Transverse colon (tissue), 4 donors: ENCODE measurements around the gene C5AR2. TPM values are rescaled to one million over a fixed set of nuclear protein-coding genes. Genes with fewer than 3 reads are reported as not detected.

ENCODE experiments used
- DNase-seq: peaks from one replicate; pipeline ENCODE4 v3.0.0-alpha.2; 2019
- H3K27ac ChIP-seq, 4 donors: fragments of 200-600 bp; sonication (generic); 2 replicates each; pipeline ENCODE4 v1.5.1; 2016 to 2018; ENCODE audit warnings: inconsistent platforms in 4 of 4
- H3K27me3 ChIP-seq: fragments of 200-600 bp; sonication (generic); 2 replicates; pipeline ENCODE4 v1.5.1; 2017; ENCODE audit warnings: inconsistent platforms
- H3K36me3 ChIP-seq, 4 donors: fragments of 200-600 bp; sonication (generic); 2 replicates each; pipeline ENCODE4 v1.5.1; 2017 to 2019; ENCODE audit warnings: inconsistent platforms in 4 of 4
- H3K4me1 ChIP-seq, 4 donors: fragments of 200-600 bp; sonication (generic); 2 replicates each; pipeline ENCODE4 v1.5.1; 2017 to 2020; ENCODE audit warnings: inconsistent platforms in 4 of 4
- H3K4me3 ChIP-seq, 4 donors: fragments of 200-600 bp; sonication (generic); 1 replicate in 1 of 4; 2 replicates in 3 of 4; pipeline versions ENCODE4 v1.5.1 to v1.6.1; 2017 to 2019; ENCODE audit warnings: inconsistent platforms in 4 of 4
- H3K9me3 ChIP-seq, 2 donors: fragments of 200-600 bp; sonication (generic); 2 replicates each; pipeline ENCODE4 v1.5.1; 2017 to 2019; ENCODE audit warnings: inconsistent platforms in 2 of 2
- CTCF ChIP-seq, 5 experiments: fragments of 200-600 bp in 3 of 5; fragments of 450-650 bp in 2 of 5; sonication (generic) in 3 of 5; IDR thresholded peaks; 1 replicate in 2 of 5; 2 replicates in 3 of 5; pipeline ENCODE4 v1.5.1; 2016 to 2017; ENCODE audit warnings: antibody characterized with exemption in 5 of 5, inconsistent platforms in 3 of 5, mild to moderate bottlenecking in 2 of 5, moderate library complexity in 1 of 5
- EP300 ChIP-seq: sonication (generic); formaldehyde crosslinking; IDR thresholded peaks from one replicate; pipeline ENCODE4 v1.6.1; 2017; ENCODE audit warnings: antibody characterized with exemption, low read depth
- POLR2A ChIP-seq: fragments of 450-650 bp; IDR thresholded peaks from one replicate; pipeline ENCODE4 v1.6.1; 2016; ENCODE audit warnings: antibody characterized with exemption, mild to moderate bottlenecking, moderate library complexity
- POLR2AphosphoS5 ChIP-seq, 3 donors: sonication (generic); formaldehyde crosslinking; IDR thresholded peaks; one replicate each; pipeline ENCODE4 v1.6.1; 2016; ENCODE audit warnings: antibody characterized with exemption in 3 of 3
- WGBS, 2 donors: methylation state at CpG; one replicate each; pipeline ENCODE4 v1.1.5; 2018; ENCODE audit warnings: low coverage in 1 of 2; 5-methylcytosine and 5-hydroxymethylcytosine counted together
- in situ Hi-C, 4 donors: fragments of 200-750 bp; cut with MboI; loops; one replicate each; pipeline versions ENCODE4 v1.15.0 to v1.15.1; 2017; ENCODE audit warnings: low sequenced_read_pairs in 3 of 4, low pct_ligation_motif_present in 1 of 4, low pct_unique_long_range_greater_than_20kb in 1 of 4
- intact Hi-C: fragments of 100-400 bp; cut with DNase I; formaldehyde crosslinking; loops from one replicate; pipeline ENCODE4 v1.15.1; 2023; ENCODE audit warnings: low total_unique reads
- total RNA-seq, 4 donors: library from RNA; depleted of rRNA; stranded (reverse); fragments of >200 nt; gene quantifications; one replicate each; pipeline ENCODE4 v1.1.0, GENCODE V29; 2016

C5AR2 gene
- total RNA-seq, 4 donors from 2014 or later = 0.64 to 4.9 (median 2.0) TPM; not detected in 1

GRCh38 chr19:47374876-47375693 is 43.1 kb downstream of the C5AR2 start:
- no peaks in the 10 kb centered on the region for H3K4me1 ChIP-seq
- H3K4me3 ChIP-seq = no peak overlapping the region
- 92% methylated on average over 30 of the region's 30 CpGs; no CpG with 5 or more reads in 1 of the 2 donors for whole genome bisulfite sequencing, 2 donors
- no peaks in the 10 kb centered on the region for H3K9me3 ChIP-seq
- no peaks in the 10 kb centered on the region for H3K27me3 ChIP-seq
- H3K27ac ChIP-seq = no peak overlapping the region
- H3K36me3 ChIP-seq = peaks cover 0 to 29% (median 12%) of the 10 kb centered on the region in 4 donors
- TF ChIP-seq CTCF (IDR thresholded peaks at IDR 0.05) (no peak), POLR2A (no peak), EP300 (no peak), POLR2AphosphoS5 (IDR thresholded peaks at IDR 0.05) (no peak)
- in situ Hi-C loops = loop anchor here in 1 of 4 donors (25.0 kb wide), 1 partner anchor 88 kb away; no protein-coding TSS in a partner anchor
- intact Hi-C loops = no loop called here
- DNase-seq = no peak

GRCh38 chr19:47375694-47376588 is 44.0 kb downstream of the C5AR2 start:
- TF ChIP-seq POLR2AphosphoS5 (IDR thresholded peaks at IDR 0.05) (no peak), POLR2A (no peak), EP300 (no peak), CTCF (IDR thresholded peaks at IDR 0.05) (no peak)
- intact Hi-C loops = no loop called here

GRCh38 chr19:47376589-47377144 is 44.7 kb downstream of the C5AR2 start:
- peaks cover 0 to 43% (median 14%) of the 10 kb centered on the region in 4 donors for H3K36me3 ChIP-seq
- 60 to 88% methylated on average over 4 to 16 of the region's 16 CpGs for WGBS, 2 donors
- DNase-seq = no peak
- no peaks in the 10 kb centered on the region for H3K9me3 ChIP-seq
- H3K27ac ChIP-seq = no peak overlapping the region
- TF ChIP-seq POLR2A = no peak
- TF ChIP-seq CTCF (IDR thresholded peaks at IDR 0.05) = no peak
- no peak for TF ChIP-seq POLR2AphosphoS5 (IDR thresholded peaks at IDR 0.05)
- TF ChIP-seq EP300 = no peak
- no peaks in the 10 kb centered on the region for H3K4me1 ChIP-seq
- H3K27me3 ChIP-seq = no peaks in the 10 kb centered on the region
- no peak overlapping the region for H3K4me3 ChIP-seq
- in situ Hi-C loops = loop anchor here in 1 of 4 donors (25.0 kb wide), 1 partner anchor 89 kb away; no protein-coding TSS in a partner anchor
- intact Hi-C loops = no loop called here

More at GRCh38 chr19:47375694-47376588, 44.0 kb downstream of the C5AR2 start:
- Histone ChIP-seq H3K9me3 (no peaks in the 10 kb centered on the region), H3K27ac (no peak overlapping the region), H3K36me3 (peaks cover 0 to 35% (median 13%) of the 10 kb centered on the region in 4 donors), H3K4me1 (no peaks in the 10 kb centered on the region), H3K27me3 (no peaks in the 10 kb centered on the region), H3K4me3 (no peak overlapping the region)
- DNase-seq = no peak
- 95% methylated on average over 26 of the region's 30 CpGs; no CpG with 5 or more reads in 1 of the 2 donors for WGBS, 2 donors
- in situ Hi-C loops = loop anchor here in 1 of 4 donors (25.0 kb wide), 1 partner anchor 89 kb away; no protein-coding TSS in a partner anchor
